Heart left ventricle (tissue), 13 donors: ENCODE measurements around the gene CUL3.

Experiments
- CTCF ChIP-seq, 12 donors: fragments of 200-600 bp; sonication (generic) in 4 of 12; IDR thresholded peaks; one replicate each; pipeline versions ENCODE4 v1.5.0 to v1.8.0; 2018 to 2022; ENCODE audit warnings: antibody characterized with exemption in 12 of 12, mild to moderate bottlenecking in 5 of 12
- POLR2A ChIP-seq, 2 donors: fragments of 450-650 bp; IDR thresholded peaks; one replicate each; pipeline ENCODE4 v1.6.1; 2017; ENCODE audit warnings: antibody characterized with exemption in 2 of 2, mild to moderate bottlenecking in 2 of 2, moderate library complexity in 2 of 2
- donor health status: ischemic (EF 13 %, LVEDD 7.1; RV severe dilation, severe dysfunction).
- donor health status: DM: no; HTN: yes; CAD: no.
- donor health status: DM: no; HTN: no; CAD: no.
- donor health status: ischemic (EF 25% LVEDD 6.9; RV normal size, moderate dysfunction).
- donor health status: ischemic (EF 25% LVEDD 5.7; RV mildly dilated, moderate dysfunction).
- donor health status: ischemic (EF 35%, LVEDD 5.7; RV mildly dilated, moderate dysfunction).
- donor health status: nonischemic (EF 11% LVEDD 7.7; RV severe dilation, severe dysfunction).
- donor health status: DM: yes; HTN: yes; CAD: no.
- donor health status: PGD.
- donor health status: ischemic (EF 29% LVEDD 5.4; RV normal size, mild dysfunction).
- donor health status: nonischemic (EF 23%, LVEDD 6.1; RV moderate dilation, normal function).

GRCh38 chr2:224613543-224614286 lies 28.6 kb upstream of the CUL3 start:
- no peak for TF ChIP-seq CTCF (IDR thresholded peaks at IDR 0.05)
- TF ChIP-seq POLR2A (IDR thresholded peaks at IDR 0.05) = no peak
